Stimulated activated CD4-positive, alpha-beta T cell treated with anti-CD3 and anti-CD28 coated beads, Interleukin-4, amount 100 ng/mL, for 48 hours (primary cell): ENCODE data around the gene C1QTNF3.
"Not testable (repeated sequence)": the region's sequence is repeated elsewhere in the genome, so short reads cannot be mapped to it uniquely, and the experiment has no call there.

Experiments
- DNase-seq, 2 donors: peaks; one replicate each; pipeline ENCODE4 v3.0.0-alpha.2; 2020; ENCODE audit warnings: low read depth in 2 of 2

Gene C1QTNF3

DNA sequence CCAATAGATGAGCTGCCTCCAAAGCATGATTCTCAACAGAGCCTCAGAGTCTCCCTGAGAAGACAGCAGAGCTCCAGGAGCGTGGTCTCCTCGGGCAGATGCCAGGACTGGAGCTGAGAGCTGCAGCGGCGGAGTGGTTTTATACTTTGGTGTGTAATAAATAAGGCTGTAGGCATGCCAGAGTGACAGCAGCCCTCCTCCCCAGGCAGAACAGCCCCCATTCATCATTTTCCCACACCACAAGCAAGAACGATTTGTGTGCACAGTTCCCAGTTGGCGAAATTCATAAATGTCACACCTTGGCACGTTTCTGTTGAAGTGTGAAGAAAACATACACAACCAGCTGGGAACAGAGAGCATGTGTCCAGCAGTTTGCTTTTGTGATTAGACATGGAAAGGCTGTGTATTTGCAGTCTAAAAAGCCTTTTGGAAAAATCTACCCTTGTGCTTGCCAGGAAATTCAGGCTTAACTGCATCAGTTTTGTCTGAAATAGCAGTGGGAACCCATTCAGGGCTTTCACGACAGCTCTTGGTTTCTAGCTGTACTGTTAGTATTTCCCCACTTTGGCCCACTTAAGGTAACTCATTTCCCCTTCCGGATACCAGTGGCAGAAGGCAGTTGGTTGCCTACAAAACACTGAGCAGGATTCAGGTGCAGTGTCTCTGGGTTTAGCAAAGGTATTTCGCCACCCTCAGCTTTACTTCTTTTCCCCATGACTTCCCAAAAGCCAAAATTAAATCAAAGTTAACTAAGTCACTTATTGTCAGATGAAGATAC lies at the start of gene C1QTNF3:
Gene C1QTNF3 (minus strand): TSS at position 115 of the 778 bp plus-strand sequence. CDS start 88 bp downstream, at position 27.
- DNase-seq, result no peak

DNA sequence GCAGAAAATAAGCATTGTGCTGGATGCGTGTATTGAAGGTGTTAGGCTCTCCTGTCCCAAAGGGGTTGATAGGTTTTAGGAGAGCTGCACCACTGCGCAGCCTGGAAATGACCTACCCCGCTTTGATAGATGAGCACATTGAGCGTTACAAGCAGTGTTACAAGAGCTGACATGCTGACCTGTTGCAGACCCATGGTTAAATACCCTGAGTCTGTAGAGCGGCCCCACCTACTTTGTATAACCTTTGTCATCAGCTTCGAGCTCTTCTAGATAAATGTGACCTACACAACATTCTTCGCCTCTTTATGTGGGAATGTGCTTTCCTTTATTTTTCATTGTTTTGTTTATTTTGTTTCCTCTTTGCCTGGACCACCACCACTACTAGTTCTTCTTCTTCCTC lies 48.0 kb upstream of the C1QTNF3 start:
- DNase-seq, result not testable (repeated sequence)

GRCh38 chr5:34089802-34090201 lies 46.8 kb upstream of the C1QTNF3 start:
- not testable (repeated sequence) for DNase-seq

- DNase-seq, result not testable (repeated sequence)
Measured at GRCh38 chr5:34087728-34088127, 44.7 kb upstream of the C1QTNF3 start.

- DNase-seq, result not testable (repeated sequence)
Measured at GRCh38 chr5:34083898-34084297, 40.9 kb upstream of the C1QTNF3 start.

- not testable (repeated sequence) for DNase-seq
Measured at GRCh38 chr5:34079505-34079904, 36.5 kb upstream of the C1QTNF3 start.

DNA sequence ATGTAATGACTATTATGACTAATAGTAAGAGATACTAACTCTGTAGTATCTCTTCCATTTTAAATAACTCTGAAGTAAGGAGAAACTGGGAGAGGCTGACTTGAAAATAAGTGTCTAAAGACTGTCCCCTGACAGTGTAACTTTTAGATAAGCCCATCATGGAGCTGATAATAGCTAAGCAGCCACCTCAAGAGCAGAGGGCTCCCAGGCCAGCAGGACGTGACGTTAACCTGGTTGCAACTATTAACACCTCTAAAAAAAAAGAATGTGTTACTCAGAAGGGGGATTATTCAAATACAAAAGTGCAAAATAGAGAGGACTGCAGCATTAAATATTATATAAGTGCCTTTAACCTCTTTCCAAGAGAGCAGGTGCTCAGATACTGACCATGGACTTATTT lies 34.6 kb upstream of the C1QTNF3 start:
- DNase-seq, result not testable (repeated sequence)

DNA sequence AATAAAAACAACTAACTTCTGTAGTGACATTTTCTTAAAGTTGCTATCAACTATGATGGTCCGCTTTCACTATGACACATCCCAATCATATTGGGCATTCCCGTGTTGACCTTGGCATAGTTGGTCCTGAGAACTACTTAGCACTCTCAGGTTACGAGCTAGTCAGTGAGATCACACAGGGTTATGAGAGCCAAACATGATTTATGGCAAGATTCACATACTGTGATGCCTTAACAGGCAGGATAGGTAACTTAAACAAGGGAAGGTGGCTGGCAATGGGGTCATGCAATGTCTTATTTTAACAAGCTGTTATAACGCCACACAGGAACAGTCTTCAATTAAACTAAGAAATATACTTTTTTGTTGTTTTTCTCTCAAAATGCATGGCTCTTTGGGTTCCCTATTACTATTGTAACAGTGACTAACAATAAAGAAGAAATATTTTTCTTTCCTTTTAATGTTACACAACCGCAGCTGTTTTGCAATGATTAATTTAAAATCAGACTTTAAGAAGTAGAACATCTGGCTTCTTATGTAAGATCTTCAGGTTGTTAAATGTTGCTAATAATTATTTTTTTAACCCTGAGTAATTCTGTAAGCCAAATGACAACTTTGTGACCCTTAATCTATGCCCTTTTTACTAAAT lies 33.8 kb upstream of the C1QTNF3 start:
- not testable (repeated sequence) for DNase-seq

DNA sequence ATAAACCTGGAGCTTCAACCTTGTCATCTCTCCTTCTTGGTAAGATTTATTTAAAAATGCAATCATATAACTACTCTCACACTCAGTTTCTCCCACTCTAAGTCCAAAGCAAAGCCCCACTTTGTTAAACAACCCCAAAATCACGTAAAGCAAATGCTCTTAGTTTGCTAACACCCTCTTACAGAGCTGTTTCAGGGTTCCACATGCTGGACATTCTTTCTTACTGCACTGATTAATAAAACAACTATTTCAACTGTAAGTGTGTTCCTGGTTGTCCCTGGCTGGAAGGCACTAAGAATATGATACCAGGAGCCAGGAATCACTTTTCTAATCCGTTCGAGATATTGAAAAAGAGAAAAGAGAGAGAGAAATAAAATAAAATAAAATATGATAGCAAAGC lies 31.5 kb upstream of the C1QTNF3 start:
- not testable (repeated sequence) for DNase-seq

- not testable (repeated sequence) for DNase-seq
Measured at GRCh38 chr5:34074071-34074470, 31.1 kb upstream of the C1QTNF3 start.

- not testable (repeated sequence) for DNase-seq
Measured at GRCh38 chr5:34070626-34071025, 27.6 kb upstream of the C1QTNF3 start.

DNA sequence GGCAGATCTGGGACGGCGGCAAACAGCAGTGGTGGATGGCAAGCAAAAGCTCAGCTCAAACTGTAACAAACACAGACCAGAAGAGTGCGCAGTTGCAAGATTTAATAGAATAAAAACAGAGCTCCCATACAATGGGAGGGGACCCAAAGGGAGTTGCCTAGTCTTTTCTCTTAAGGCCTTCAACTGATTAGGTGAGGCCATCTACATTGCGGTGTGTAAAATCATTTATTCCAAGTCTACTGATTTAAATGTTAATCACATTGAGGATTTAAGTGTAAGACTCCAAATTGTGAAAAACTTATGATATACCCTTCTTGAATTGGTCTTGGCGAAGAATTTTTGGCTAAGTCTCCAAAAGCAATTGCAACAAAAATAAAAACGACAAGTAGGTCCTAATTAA lies 21.6 kb upstream of the C1QTNF3 start:
- DNase-seq, result no peak

DNA sequence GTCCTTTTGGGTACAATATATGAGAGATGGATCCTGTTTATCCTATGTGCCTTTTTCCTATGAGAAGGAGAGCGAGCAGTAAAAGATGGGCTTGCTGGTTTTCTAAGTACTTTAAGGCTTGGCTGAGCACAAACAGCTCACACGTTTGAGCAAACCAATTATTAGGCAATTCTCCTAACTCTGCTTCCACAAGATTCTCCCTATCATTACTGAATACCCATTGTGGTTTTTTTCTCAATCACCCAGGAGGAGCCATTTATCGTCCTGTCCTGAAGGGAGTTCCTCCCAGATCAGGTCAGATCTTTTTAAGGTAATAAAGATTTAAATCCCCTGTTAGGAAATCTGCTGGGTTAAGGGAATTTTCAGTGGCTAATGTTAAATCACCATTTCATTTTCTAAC lies 19.4 kb upstream of the C1QTNF3 start:
- DNase-seq, result no peak

DNA sequence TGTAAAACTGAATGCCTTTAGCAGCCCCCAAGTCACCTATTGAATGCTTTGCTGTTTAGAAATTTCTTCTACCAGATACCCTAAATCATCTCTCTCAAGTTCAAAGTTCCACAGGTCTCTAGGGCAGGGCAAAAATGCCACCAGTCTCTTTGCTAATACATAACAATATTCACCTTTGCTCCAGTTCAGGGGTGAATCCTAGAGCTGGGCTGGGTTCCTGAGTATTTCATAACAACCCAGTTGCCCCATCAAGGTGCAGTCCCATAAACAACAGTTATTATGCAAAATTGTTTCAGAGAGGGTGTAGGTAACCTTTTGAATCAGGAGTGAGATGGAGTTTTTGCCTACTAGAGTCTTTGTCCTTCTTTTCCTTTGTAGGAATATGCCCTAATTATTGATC lies 19.0 kb upstream of the C1QTNF3 start:
- DNase-seq, result no peak

- no peak for DNase-seq
Measured at GRCh38 chr5:34059977-34060376, 17.0 kb upstream of the C1QTNF3 start.

DNA sequence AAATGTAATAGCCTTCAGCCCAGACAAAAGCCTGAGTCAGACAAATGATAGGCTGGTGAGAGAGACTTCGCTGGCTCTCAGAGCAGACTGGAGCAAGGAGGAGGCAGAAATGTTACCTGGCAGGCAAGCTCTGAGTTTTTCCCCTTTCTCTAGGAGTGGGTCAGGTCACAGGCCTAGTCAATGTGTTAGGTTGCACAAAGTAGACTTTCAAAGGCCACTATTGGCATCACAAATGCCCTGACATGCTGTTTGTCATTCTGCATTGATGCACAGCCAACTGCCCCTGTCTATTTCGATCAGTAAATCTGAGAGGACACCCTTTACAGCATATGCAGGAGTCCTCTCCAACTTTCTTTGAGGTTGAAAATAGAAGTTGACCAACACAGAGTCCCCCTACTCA lies 15.5 kb upstream of the C1QTNF3 start:
- DNase-seq, result no peak

DNA sequence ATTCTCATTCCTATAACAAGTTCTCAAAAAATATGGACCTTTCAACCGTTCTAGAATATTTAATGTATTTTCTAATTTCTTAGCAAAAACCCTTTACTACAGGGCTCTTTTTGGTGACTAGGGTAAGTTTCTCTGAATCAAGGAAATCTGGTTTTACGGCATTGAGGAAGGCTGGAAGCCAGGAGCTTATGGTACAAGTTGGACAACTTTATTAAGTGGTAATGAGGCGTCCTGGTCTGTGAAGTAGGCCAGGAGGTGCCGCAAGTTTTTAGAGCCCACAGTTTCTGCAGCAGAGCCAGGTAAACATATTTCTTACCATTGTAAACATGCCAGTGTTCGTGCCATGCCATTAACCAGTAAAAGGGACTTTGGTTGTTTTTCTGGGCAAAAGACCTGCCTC lies 14.6 kb upstream of the C1QTNF3 start:
- no peak for DNase-seq

GRCh38 chr5:34057118-34057517 lies 14.1 kb upstream of the C1QTNF3 start:
- no peak for DNase-seq

DNA sequence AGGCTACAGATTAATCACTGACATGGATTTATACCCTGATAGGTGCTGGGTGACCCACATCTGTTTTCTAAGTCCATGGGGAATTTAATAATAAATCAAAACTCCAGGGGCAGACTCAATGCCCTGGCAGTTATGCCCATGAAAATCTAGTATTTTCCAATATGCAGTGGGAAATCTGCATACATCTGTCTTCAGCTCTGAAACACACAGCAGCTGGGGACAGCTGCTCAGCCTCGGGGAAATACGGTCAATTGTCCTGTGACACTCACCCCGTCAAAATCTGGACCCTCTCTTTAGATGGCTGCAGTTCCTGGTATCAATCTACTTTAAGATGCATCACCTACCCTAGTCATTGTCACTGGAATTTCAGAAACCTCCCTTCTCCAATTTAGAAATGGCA lies 12.7 kb upstream of the C1QTNF3 start:
- no peak for DNase-seq

- no peak for DNase-seq
Measured at GRCh38 chr5:34054400-34054729, 11.4 kb upstream of the C1QTNF3 start.

- no peak for DNase-seq
Measured at GRCh38 chr5:34053571-34054399, 10.8 kb upstream of the C1QTNF3 start.

- no peak for DNase-seq
Measured at GRCh38 chr5:34053133-34053532, 10.1 kb upstream of the C1QTNF3 start.
